Measurements from ENCODE around the gene IL1RL2.

Gene IL1RL2

DNA sequence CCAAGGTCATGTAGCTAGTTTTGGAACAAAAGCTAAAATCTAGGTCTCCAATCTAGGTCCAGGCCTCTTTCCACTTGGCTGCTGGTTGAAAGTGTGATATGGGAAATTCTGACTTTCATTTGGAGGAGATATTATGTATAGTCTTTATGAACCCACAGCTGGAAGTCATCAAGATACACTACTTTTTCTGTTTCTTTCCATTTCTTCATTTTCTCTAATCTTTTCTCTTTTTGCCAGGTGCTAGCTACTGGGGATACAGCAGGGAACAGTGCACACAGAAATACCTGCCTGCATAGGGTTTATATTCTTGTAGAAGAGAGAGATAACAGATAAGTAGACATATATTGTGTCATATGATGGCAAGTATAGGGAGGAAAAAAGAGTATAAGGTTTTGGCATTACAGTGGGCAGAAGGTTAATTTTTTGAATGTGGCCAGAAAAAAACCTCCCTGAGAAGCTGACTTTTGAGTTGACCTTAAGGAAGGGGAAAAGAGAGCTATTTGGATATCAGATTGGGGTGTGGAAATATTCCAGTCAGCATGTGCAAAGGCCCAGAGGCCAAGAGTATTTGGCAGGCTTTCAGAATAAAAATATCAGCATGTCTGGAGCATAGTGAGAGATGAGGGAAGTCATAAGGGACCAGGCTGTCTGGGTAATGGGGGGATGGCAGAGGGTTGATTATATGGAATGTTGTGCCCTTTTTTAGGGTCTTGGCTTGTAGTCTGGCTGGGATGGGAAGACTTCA is 28.6 kb upstream of the IL1RL2 start:
- TF ChIP-seq, protein P1, sequence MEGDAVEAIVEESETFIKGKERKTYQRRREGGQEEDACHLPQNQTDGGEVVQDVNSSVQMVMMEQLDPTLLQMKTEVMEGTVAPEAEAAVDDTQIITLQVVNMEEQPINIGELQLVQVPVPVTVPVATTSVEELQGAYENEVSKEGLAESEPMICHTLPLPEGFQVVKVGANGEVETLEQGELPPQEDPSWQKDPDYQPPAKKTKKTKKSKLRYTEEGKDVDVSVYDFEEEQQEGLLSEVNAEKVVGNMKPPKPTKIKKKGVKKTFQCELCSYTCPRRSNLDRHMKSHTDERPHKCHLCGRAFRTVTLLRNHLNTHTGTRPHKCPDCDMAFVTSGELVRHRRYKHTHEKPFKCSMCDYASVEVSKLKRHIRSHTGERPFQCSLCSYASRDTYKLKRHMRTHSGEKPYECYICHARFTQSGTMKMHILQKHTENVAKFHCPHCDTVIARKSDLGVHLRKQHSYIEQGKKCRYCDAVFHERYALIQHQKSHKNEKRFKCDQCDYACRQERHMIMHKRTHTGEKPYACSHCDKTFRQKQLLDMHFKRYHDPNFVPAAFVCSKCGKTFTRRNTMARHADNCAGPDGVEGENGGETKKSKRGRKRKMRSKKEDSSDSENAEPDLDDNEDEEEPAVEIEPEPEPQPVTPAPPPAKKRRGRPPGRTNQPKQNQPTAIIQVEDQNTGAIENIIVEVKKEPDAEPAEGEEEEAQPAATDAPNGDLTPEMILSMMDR (conservative IDR thresholded peaks at IDR 0.05; ENCODE audit: low read depth) = no peak
- DNase-seq (ENCODE audit: low spot score) = no peak
- CTCF ChIA-PET = interaction anchor here (0.6 to 2.0 kb wide), 4 partner anchors 8 to 386 kb away, joined by 3 to 8 read pairs (median 3); no protein-coding TSS in a partner anchor
- H3K27ac ChIP-seq = no peak overlapping the region
- POLR2A ChIA-PET (ENCODE audit: low non-redundant PET) = no interaction called here

DNA sequence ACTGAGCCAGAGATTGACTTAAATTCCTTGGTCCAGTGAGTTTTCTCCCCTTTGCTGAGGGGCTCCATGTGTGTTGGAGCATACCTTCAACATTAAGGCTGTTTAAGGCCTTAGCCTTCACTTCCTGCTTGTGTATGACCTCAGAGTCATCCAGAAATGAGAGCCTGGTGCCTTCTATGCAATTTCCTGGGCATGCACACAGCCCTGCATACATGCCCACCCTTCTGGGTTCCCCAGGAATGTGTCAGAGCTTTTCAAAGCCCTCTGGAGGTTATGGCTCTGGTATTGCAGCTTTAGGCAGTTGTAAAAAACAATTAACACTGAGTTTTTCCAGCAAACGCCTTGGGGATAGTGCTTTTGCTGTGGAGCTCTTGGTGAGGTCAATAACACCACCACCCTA is 27.5 kb upstream of the IL1RL2 start:
- H3K27ac ChIP-seq = no peak overlapping the region
- CTCF ChIA-PET = no interaction called here
- no peak for DNase-seq (ENCODE audit: low spot score)
- TF ChIP-seq, protein P1 (conservative IDR thresholded peaks at IDR 0.05; ENCODE audit: low read depth) = no peak
- POLR2A ChIA-PET (ENCODE audit: low non-redundant PET) = no interaction called here

DNA sequence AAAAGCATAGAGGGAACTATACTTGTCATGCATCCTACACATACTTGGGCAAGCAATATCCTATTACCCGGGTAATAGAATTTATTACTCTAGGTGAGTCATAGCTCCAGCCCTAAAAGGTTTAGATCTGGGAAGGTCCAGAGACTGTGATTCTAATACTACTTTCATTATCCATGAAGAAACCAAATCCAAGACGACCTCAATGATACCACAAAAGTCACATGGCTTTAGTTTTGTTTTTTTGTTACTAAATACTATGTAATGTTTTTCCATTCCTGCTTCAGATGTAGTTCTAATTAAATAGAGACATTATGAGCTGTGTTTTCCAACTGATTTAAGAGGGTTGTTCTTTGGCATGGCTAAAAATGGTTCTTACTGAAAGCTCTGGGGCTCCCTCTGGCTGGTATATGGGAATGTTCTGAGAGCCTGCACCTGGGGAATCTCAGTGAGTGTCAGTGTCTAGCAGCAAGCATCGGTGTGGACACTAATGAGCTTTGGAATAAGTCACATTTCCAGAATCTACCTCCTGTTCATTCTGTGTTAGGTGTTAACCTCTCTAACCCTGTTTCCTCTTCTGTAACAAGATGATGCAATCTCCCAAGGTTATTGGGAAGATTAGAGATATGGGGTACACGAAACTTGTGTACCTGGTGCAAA is 20.5 kb upstream of the IL1RL2 start:
- peak; percentile 36 for DNase-seq (ENCODE audit: low spot score)
- ChIA-PET CTCF (interaction anchor here (0.5 to 2.5 kb wide), 12 partner anchors 9 to 189 kb away, joined by 3 to 34 read pairs (median 3); partner anchors contain the start of gene IL18R1), POLR2A (ENCODE audit: low non-redundant PET) (no interaction called here)
- TF ChIP-seq, protein P1 (conservative IDR thresholded peaks at IDR 0.05; ENCODE audit: low read depth) = peak; percentile 31
- H3K27ac ChIP-seq = no peak overlapping the region

DNA sequence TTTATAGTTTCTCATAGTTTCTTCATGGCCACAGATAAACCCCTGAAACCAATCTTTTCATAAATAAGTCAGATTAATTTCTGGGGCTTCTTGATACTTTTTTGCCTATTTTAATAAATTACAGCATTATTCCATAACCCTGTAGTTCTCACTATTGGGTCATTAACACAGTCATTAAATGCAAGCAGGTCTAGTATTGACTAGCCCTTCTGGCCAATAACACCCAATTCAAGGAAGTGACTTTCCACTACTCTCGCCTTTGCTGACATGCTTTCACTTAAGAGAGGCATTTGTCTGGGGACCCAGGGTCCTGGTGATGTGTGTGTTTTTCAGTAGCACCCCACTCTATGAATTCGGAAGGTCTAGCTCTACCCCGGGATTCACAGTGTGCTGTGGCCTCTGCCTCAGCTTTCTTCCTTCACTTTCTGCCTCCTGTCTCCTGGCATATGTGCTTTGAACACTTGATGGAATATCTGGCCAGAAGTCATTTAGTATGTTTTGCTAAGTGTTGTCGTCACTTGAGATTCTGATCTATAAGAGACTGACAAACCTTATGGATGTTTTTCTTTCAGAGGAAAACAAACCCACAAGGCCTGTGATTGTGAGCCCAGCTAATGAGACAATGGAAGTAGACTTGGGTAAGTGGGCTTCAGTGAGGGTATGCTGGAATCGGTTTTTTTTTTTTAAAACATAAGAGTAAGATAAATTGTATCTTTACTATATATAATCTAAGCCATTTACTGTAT is 18.6 kb upstream of the IL1RL2 start:
- POLR2A ChIA-PET (ENCODE audit: low non-redundant PET) = no interaction called here
- no peak for DNase-seq (ENCODE audit: low spot score)
- H3K27ac ChIP-seq = no peak overlapping the region
- CTCF ChIA-PET = no interaction called here
- TF ChIP-seq, protein P1 (conservative IDR thresholded peaks at IDR 0.05; ENCODE audit: low read depth) = no peak

DNA sequence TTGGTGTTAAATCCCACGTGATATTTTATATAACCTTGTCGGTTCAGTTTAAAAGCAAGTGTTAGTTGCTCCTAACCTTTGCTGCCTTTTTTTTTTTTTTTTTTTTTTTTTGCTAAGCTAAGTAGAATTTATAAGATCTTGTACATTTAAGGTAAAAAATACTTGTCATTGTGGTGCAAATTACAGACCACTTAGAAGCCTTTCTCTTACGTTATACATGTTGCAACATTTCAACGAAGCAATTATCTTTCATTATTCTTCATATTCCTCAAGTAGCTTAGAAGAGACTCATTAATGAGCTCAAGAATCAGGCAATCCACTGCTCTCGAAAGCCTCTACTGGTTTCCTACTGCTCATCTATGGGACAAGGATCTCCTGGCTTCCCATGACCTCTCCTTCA is 14.9 kb upstream of the IL1RL2 start:
- POLR2A ChIA-PET (ENCODE audit: low non-redundant PET) = no interaction called here
- DNase-seq (ENCODE audit: low spot score) = no peak
- H3K27ac ChIP-seq = no peak overlapping the region
- CTCF ChIA-PET = no interaction called here
- TF ChIP-seq, protein P1 (conservative IDR thresholded peaks at IDR 0.05; ENCODE audit: low read depth) = no peak

DNA sequence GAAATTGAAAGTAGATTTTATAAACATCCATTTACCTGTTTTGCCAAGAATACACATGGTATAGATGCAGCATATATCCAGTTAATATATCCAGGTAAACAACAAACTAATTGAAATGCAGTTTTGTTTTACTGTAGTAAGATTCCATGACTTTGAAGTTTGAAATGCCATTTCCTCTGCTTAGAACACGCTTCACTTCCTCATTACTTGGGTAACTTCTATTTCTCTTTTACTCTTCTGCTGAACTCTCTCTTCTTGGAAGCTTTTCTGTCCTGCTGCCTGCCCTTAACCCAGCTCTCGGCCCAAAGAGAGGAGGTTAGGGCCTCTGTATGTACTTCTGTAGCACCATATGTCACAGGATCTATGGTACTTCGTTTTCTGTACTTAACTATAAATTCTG is 14.1 kb upstream of the IL1RL2 start:
- TF ChIP-seq, protein P1 (conservative IDR thresholded peaks at IDR 0.05; ENCODE audit: low read depth) = no peak
- DNase-seq (ENCODE audit: low spot score) = no peak
- ChIA-PET CTCF (no interaction called here), POLR2A (ENCODE audit: low non-redundant PET) (no interaction called here)
- no peak overlapping the region for H3K27ac ChIP-seq
